Keratinocyte (primary cell): ENCODE data around the gene ADM5. TPM values are rescaled to one million over a fixed set of nuclear protein-coding genes. Genes with fewer than 3 reads are reported as not detected.

Experiments
- DNase-seq: peaks from one replicate; pipeline ENCODE4 v3.0.0-alpha.2; 2011; ENCODE audit warnings: low read depth, missing footprints, low spot score
- FAIRE-seq: peaks from 2 replicates; lab custom pipeline; 2011; peaks lifted over from hg19 to GRCh38; lab: Jason Lieb, UNC
- H2AFZ ChIP-seq: 2 replicates; pipeline ENCODE4 v1.6.0; 2012; ENCODE audit warnings: low read length, control low read depth, inconsistent platforms; ENCODE audit not compliant: control insufficient read depth
- H3K27ac ChIP-seq: 2 replicates; pipeline ENCODE4 v1.5.1; 2011; ENCODE audit warnings: low read length; ENCODE audit not compliant: control insufficient read depth, insufficient read depth
- H3K27me3 ChIP-seq: 3 replicates; pipeline ENCODE4 v1.6.0; 2011; ENCODE audit warnings: low read length; ENCODE audit not compliant: control insufficient read depth, insufficient read depth; ENCODE audit errors: extremely low read depth
- H3K36me3 ChIP-seq, 2 experiments: 2 replicates in 1 of 2; 3 replicates in 1 of 2; pipeline ENCODE4 v1.5.1; 2011; ENCODE audit warnings: low read length in 2 of 2, mild to moderate bottlenecking in 1 of 2; ENCODE audit not compliant: control insufficient read depth in 2 of 2, insufficient read depth in 2 of 2; ENCODE audit errors: extremely low read depth in 1 of 2
- H3K4me1 ChIP-seq: 3 replicates; pipeline ENCODE4 v1.5.1; 2011; ENCODE audit warnings: low read length; ENCODE audit not compliant: control insufficient read depth, insufficient read depth; ENCODE audit errors: extremely low read depth
- H3K4me2 ChIP-seq: 3 replicates; pipeline ENCODE4 v1.6.0; 2011; ENCODE audit warnings: low read depth, low read length; ENCODE audit not compliant: control insufficient read depth, insufficient read depth; ENCODE audit errors: extremely low read depth
- H3K4me3 ChIP-seq, 3 experiments: fragments of 200-600 bp in 1 of 3; sonication (generic) in 1 of 3; 2 replicates in 2 of 3; 3 replicates in 1 of 3; pipeline ENCODE4 v1.5.1; 2011 to 2016; ENCODE audit warnings: low read length in 3 of 3, mild to moderate bottlenecking in 3 of 3, control low read depth in 2 of 3, inconsistent platforms in 1 of 3, low read depth in 1 of 3, mixed read lengths in 1 of 3, mixed run types in 1 of 3, moderate library complexity in 1 of 3; ENCODE audit not compliant: control insufficient read depth in 2 of 3, insufficient read depth in 2 of 3; ENCODE audit errors: extremely low read depth in 1 of 3
- H3K79me2 ChIP-seq: 2 replicates; pipeline ENCODE4 v1.6.0; 2012; ENCODE audit warnings: low read length; ENCODE audit not compliant: control insufficient read depth, insufficient read depth
- H3K9ac ChIP-seq: 3 replicates; pipeline ENCODE4 v1.6.0; 2011; ENCODE audit warnings: low read length; ENCODE audit not compliant: control insufficient read depth, insufficient read depth; ENCODE audit errors: extremely low read depth
- H3K9me1 ChIP-seq: 3 replicates; pipeline ENCODE4 v1.6.0; 2011; ENCODE audit warnings: low read length; ENCODE audit not compliant: control insufficient read depth, insufficient read depth; ENCODE audit errors: extremely low read depth
- H3K9me3 ChIP-seq: 2 replicates; pipeline ENCODE4 v1.5.1; 2012; ENCODE audit warnings: low read depth, low read length; ENCODE audit not compliant: control insufficient read depth
- H4K20me1 ChIP-seq: 3 replicates; pipeline ENCODE4 v1.6.0; 2011; ENCODE audit warnings: low read length; ENCODE audit not compliant: control insufficient read depth, insufficient read depth; ENCODE audit errors: extremely low read depth
- EZH2 ChIP-seq: IDR thresholded peaks from one replicate; pipeline ENCODE4 v1.6.1; 2012; ENCODE audit warnings: inconsistent platforms, mild to moderate bottlenecking, low read length, moderate library complexity
- dilution Hi-C: fragments of 300-500 bp; cut with MboI; formaldehyde crosslinking; loops from one replicate; pipeline ENCODE4 v1.7.0; 2020; ENCODE audit warnings: low sequenced_read_pairs; ENCODE audit not compliant: extremely low pct_ligation_motif_present
- polyA plus RNA-seq, 5 experiments: library from polyadenylated mRNA; depleted of rRNA in 3 of 5; stranded (reverse) in 3 of 5; stranded (forward) in 1 of 5; unstranded in 1 of 5; fragments of >200 nt; gene quantifications; 1 replicate in 1 of 5; 2 replicates in 3 of 5; 3 replicates in 1 of 5; pipeline versions ENCODE4 v1.2.1 to v1.2.3, GENCODE V29; 2011 to 2012; ENCODE audit warnings: missing spikeins in 2 of 5, low read depth in 1 of 5, low replicate concordance in 1 of 5
- TF ChIP-seq, protein P1 (sequence below), 3 experiments: IDR thresholded peaks in 1 of 3; conservative IDR thresholded peaks in 1 of 3; optimal IDR thresholded peaks in 1 of 3; 2 replicates in 2 of 3; 3 replicates in 1 of 3; pipeline versions ENCODE3 to v1.5.1; 2011; ENCODE audit warnings: low read length in 3 of 3, mild to moderate bottlenecking in 3 of 3, moderate library complexity in 2 of 3, control low read depth in 1 of 3, inconsistent platforms in 1 of 3; ENCODE audit not compliant: insufficient read depth in 2 of 3; ENCODE audit errors: extremely low read depth in 1 of 3

Gene ADM5
- polyA plus RNA-seq, 1 donor (not counting 4 experiments of a cell fraction or from before 2014, with no cell fraction given), result 0.73 TPM

DNA sequence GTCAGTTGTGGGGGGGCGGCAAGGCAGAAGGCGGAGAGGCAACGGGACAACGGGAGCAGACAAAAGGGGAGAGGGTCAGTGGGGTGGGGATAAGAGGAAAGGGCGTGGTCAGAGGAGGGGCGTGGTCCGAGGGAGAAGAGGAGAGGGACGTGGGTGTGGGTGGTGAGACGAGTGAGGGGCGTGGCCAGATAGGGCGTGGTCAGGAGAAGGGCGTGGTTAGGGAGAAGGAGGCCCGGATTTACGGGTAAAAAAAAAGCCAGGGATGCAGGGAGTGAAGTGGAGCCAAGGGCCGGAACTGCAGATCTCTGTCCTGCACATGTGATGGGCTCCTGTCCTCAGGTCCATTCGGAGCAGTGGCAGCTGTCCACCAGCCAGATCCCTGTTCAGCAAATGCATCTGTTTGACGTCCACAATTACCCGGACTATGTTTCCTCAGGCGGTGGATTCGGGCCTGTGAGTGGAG lies 23.0 kb downstream of the ADM5 start:
- TF ChIP-seq, protein P1, sequence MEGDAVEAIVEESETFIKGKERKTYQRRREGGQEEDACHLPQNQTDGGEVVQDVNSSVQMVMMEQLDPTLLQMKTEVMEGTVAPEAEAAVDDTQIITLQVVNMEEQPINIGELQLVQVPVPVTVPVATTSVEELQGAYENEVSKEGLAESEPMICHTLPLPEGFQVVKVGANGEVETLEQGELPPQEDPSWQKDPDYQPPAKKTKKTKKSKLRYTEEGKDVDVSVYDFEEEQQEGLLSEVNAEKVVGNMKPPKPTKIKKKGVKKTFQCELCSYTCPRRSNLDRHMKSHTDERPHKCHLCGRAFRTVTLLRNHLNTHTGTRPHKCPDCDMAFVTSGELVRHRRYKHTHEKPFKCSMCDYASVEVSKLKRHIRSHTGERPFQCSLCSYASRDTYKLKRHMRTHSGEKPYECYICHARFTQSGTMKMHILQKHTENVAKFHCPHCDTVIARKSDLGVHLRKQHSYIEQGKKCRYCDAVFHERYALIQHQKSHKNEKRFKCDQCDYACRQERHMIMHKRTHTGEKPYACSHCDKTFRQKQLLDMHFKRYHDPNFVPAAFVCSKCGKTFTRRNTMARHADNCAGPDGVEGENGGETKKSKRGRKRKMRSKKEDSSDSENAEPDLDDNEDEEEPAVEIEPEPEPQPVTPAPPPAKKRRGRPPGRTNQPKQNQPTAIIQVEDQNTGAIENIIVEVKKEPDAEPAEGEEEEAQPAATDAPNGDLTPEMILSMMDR (optimal IDR thresholded peaks at IDR 0.05 in 1 of 3, IDR thresholded peaks at IDR 0.05 in 1 of 3, conservative IDR thresholded peaks at IDR 0.05 in 1 of 3; ENCODE audit: extremely low read depth in 1 of 3, insufficient read depth in 2 of 3, low read length in 3 of 3), result no peak
- TF ChIP-seq EZH2, result no peak
- H3K9ac ChIP-seq, result no peak overlapping the region
- dilution Hi-C loops, result no loop called here

DNA sequence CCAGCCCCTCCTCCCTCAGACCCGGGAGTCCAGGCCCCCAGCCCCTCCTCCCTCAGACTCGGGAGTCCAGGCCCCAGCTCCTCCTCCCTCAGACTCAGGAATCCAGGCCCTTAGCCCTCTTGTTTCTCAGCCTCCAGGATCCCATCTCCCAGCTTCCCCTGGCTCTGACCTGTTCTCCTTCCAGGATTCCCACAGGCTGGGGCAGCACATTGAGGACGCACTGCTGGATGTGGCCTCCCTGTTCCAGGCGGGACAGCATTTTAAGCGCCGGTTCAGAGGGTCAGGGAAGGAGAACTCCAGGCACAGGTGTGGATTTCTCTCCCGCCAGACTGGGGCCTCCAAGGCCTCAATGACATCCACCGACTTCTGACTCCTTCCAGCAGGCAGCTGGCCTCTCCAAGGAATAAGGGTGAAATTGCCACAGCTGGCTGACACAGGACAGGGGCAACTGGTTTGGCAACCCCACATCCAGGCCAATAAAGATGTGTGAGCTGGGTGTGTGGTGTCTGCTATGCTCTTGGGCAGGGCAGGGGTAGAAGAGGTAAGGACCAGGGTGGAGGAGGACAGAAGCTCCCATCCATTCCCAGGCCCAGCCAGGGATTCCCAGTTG lies 23.9 kb downstream of the ADM5 start:
- no peak for FAIRE-seq
- dilution Hi-C loops, result no loop called here
- Histone ChIP-seq H3K4me2 (no peak overlapping the region), H3K9me1 (no peaks in the 10 kb centered on the region), H4K20me1 (no peaks in the 10 kb centered on the region), H3K27ac (no peak overlapping the region), H3K27me3 (no peaks in the 10 kb centered on the region), H3K4me3 (no peak overlapping the region), H3K4me1 (no peaks in the 10 kb centered on the region), H2AFZ (no peak overlapping the region), H3K9ac (no peak overlapping the region), H3K9me3 (no peaks in the 10 kb centered on the region), H3K79me2 (no peaks in the 10 kb centered on the region), H3K36me3 (no peaks in the 10 kb centered on the region)
- TF ChIP-seq EZH2, result no peak
- TF ChIP-seq, protein P1 (optimal IDR thresholded peaks at IDR 0.05 in 1 of 3, IDR thresholded peaks at IDR 0.05 in 1 of 3, conservative IDR thresholded peaks at IDR 0.05 in 1 of 3; ENCODE audit: extremely low read depth in 1 of 3, insufficient read depth in 2 of 3, low read length in 3 of 3), result no peak
- no peak for DNase-seq

More for the DNA sequence above, 23.0 kb downstream of the ADM5 start:
- Histone ChIP-seq H3K4me1 (no peaks in the 10 kb centered on the region), H3K27me3 (no peaks in the 10 kb centered on the region), H3K9me3 (no peaks in the 10 kb centered on the region), H3K9me1 (no peaks in the 10 kb centered on the region), H3K79me2 (no peaks in the 10 kb centered on the region), H3K4me3 (no peak overlapping the region), H3K4me2 (no peak overlapping the region), H2AFZ (no peak overlapping the region), H3K36me3 (no peaks in the 10 kb centered on the region), H3K27ac (no peak overlapping the region), H4K20me1 (no peaks in the 10 kb centered on the region)
- FAIRE-seq (no peak), DNase-seq (no peak)
